Measurements from ENCODE around the gene SPACA9.

DNA sequence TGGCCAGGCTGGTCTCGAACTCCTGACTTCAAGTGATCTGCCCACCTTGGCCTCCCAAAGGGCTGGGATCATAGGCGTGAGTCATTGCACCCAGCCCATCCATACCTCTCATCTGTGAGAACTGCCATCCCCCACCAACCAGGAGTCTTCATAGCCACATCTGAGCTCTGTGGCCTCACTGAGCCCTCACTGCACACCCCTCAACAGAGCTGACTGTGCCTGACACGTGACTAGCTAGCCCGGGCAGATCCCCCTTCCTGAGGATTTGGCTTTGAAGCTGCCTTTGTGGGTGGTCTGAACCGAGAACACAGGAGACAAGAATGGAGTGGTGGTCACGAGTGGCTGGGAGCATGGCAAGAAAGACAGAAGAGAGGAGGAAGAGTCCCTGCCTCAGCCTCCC is 16.2 kb upstream of the SPACA9 start:
- TF ChIP-seq, protein P1, sequence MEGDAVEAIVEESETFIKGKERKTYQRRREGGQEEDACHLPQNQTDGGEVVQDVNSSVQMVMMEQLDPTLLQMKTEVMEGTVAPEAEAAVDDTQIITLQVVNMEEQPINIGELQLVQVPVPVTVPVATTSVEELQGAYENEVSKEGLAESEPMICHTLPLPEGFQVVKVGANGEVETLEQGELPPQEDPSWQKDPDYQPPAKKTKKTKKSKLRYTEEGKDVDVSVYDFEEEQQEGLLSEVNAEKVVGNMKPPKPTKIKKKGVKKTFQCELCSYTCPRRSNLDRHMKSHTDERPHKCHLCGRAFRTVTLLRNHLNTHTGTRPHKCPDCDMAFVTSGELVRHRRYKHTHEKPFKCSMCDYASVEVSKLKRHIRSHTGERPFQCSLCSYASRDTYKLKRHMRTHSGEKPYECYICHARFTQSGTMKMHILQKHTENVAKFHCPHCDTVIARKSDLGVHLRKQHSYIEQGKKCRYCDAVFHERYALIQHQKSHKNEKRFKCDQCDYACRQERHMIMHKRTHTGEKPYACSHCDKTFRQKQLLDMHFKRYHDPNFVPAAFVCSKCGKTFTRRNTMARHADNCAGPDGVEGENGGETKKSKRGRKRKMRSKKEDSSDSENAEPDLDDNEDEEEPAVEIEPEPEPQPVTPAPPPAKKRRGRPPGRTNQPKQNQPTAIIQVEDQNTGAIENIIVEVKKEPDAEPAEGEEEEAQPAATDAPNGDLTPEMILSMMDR (IDR thresholded peaks at IDR 0.05): no peak
- TF ChIP-seq POLR2A (IDR thresholded peaks at IDR 0.05): no peak
